Spleen (tissue), 11 donors: ENCODE data around the gene CEP55. TPM values are rescaled to one million over a fixed set of nuclear protein-coding genes. Genes with fewer than 3 reads are reported as not detected.
A peak's percentile ranks its signal among the peaks of the same experiment; 100 is the strongest.

ENCODE experiments used
- DNase-seq: peaks from one replicate; pipeline ENCODE4 v3.0.0-alpha.2; 2020
- H3K27ac ChIP-seq, 8 donors: fragments of 200-600 bp; sonication (generic) in 7 of 8; 1 replicate in 4 of 8; 2 replicates in 4 of 8; pipeline versions ENCODE4 v1.5.0 to v1.8.0; 2016 to 2021; ENCODE audit warnings: inconsistent platforms in 4 of 8, mild to moderate bottlenecking in 4 of 8, moderate library complexity in 1 of 8
- H3K27me3 ChIP-seq, 7 donors: fragments of 200-600 bp; sonication (generic) in 6 of 7; replicated peaks in 1 of 7; 1 replicate in 4 of 7; 2 replicates in 3 of 7; pipeline versions ENCODE4 v1.5.0 to v1.8.0; 2016 to 2021; ENCODE audit warnings: inconsistent platforms in 3 of 7, mild to moderate bottlenecking in 1 of 7
- H3K36me3 ChIP-seq, 6 donors: fragments of 200-600 bp; sonication (generic) in 5 of 6; 1 replicate in 4 of 6; 2 replicates in 2 of 6; pipeline versions ENCODE4 v1.5.0 to v1.8.0; 2016 to 2021; ENCODE audit warnings: inconsistent platforms in 2 of 6
- H3K4me1 ChIP-seq, 6 donors: fragments of 200-600 bp; sonication (generic) in 5 of 6; 1 replicate in 3 of 6; 2 replicates in 3 of 6; pipeline versions ENCODE4 v1.5.0 to v1.8.0; 2016 to 2021; ENCODE audit warnings: inconsistent platforms in 3 of 6
- H3K4me3 ChIP-seq, 8 donors: fragments of 200-600 bp; sonication (generic) in 7 of 8; 1 replicate in 4 of 8; 2 replicates in 4 of 8; pipeline versions ENCODE4 v1.5.0 to v1.8.0; 2016 to 2021; ENCODE audit warnings: inconsistent platforms in 4 of 8, mild to moderate bottlenecking in 4 of 8, moderate library complexity in 2 of 8
- H3K9me3 ChIP-seq, 8 donors: fragments of 200-600 bp; sonication (generic) in 7 of 8; 1 replicate in 4 of 8; 2 replicates in 4 of 8; pipeline versions ENCODE4 v1.5.0 to v1.8.0; 2016 to 2021; ENCODE audit warnings: inconsistent platforms in 4 of 8
- POLR2A ChIP-seq, 3 donors: fragments of 450-650 bp; IDR thresholded peaks; one replicate each; pipeline ENCODE4 v1.5.1; 2017; ENCODE audit warnings: antibody characterized with exemption in 3 of 3, mild to moderate bottlenecking in 1 of 3
- POLR2AphosphoS5 ChIP-seq, 3 donors: sonication (generic); formaldehyde crosslinking; IDR thresholded peaks; one replicate each; pipeline ENCODE4 v1.5.1; 2017; ENCODE audit warnings: antibody characterized with exemption in 3 of 3
- WGBS, 5 donors: extraction: QIAGEN DNeasy Blood & Tissue Kit in 3 of 5; methylation state at CpG; one replicate each; pipeline versions ENCODE4 v1.1.5 to v1.1.7; 2013 to 2018; 5-methylcytosine and 5-hydroxymethylcytosine counted together
- intact Hi-C: fragments of 100-400 bp; cut with DNase I; formaldehyde crosslinking; loops from one replicate; pipeline ENCODE4 v1.15.0; 2023; ENCODE audit warnings: low total_unique reads
- polyA plus RNA-seq, 3 donors: library from polyadenylated mRNA; stranded (reverse); fragments of 200-250 nt; gene quantifications; one replicate each; pipeline ENCODE4 v1.2.1, GENCODE V29; 2013
- total RNA-seq, 7 donors: library from RNA; depleted of rRNA in 3 of 7; stranded (reverse); fragments of >200 nt in 3 of 7; fragmentation: NEBNext Ultra II Directional in 4 of 7; extraction: Animal tissue kit (Norgen Biotek cat#: 25700) in 4 of 7; gene quantifications; one replicate each; pipeline versions ENCODE4 v1.1.0 to v1.2.1, GENCODE V29; 2016 to 2021
- TF ChIP-seq, protein P1 (sequence below), 11 experiments: fragments of 200-600 bp in 7 of 11; fragments of 450-650 bp in 4 of 11; sonication (generic) in 4 of 11; IDR thresholded peaks in 8 of 11; conservative IDR thresholded peaks in 3 of 11; 1 replicate in 7 of 11; 2 replicates in 4 of 11; pipeline versions ENCODE4 v1.4.0 to v1.8.0; 2016 to 2021; ENCODE audit warnings: antibody characterized with exemption in 11 of 11, inconsistent platforms in 4 of 11, mild to moderate bottlenecking in 1 of 11
- donor health status: healthy with polysubstance abuse.
- donor health status: DM: no; HTN: no; CAD: no; lungs with moderate emphysema.
- donor health status: DM: no; HTN: no; CAD: no.
- donor health status: Bipolar disorder and iron deficiency.
- donor health status: healthy.
- donor health status: DM: no; HTN: no; CAD: no.
- donor health status: DM: yes; HTN: yes; CAD: no.

Gene CEP55
- total and polyA plus RNA-seq, 10 donors: 0.95 to 6.6 (median 3.1) TPM

GRCh38 chr10:93495654-93496321 is 624 bp upstream of the CEP55 start:
- Histone ChIP-seq H3K36me3 (no peaks in the 10 kb centered on the region), H3K27me3 (no peaks in the 10 kb centered on the region), H3K27ac (peak overlapping the region in 4 of 8 donors; percentile 52 to 78 (median 64)), H3K4me3 (peak overlapping the region; percentile 54 to 83 (median 75)), H3K4me1 (peaks cover 0 to 35% (median 15%) of the 10 kb centered on the region in 6 donors), H3K9me3 (no peaks in the 10 kb centered on the region)
- WGBS, 5 donors: 1 to 5% (median 1%) methylated on average over 25 to 28 of the region's 28 CpGs
- DNase-seq: peak; percentile 83
- intact Hi-C loops: no loop called here
- TF ChIP-seq, protein P1, sequence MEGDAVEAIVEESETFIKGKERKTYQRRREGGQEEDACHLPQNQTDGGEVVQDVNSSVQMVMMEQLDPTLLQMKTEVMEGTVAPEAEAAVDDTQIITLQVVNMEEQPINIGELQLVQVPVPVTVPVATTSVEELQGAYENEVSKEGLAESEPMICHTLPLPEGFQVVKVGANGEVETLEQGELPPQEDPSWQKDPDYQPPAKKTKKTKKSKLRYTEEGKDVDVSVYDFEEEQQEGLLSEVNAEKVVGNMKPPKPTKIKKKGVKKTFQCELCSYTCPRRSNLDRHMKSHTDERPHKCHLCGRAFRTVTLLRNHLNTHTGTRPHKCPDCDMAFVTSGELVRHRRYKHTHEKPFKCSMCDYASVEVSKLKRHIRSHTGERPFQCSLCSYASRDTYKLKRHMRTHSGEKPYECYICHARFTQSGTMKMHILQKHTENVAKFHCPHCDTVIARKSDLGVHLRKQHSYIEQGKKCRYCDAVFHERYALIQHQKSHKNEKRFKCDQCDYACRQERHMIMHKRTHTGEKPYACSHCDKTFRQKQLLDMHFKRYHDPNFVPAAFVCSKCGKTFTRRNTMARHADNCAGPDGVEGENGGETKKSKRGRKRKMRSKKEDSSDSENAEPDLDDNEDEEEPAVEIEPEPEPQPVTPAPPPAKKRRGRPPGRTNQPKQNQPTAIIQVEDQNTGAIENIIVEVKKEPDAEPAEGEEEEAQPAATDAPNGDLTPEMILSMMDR (IDR thresholded peaks at IDR 0.05 in 8 of 11, conservative IDR thresholded peaks at IDR 0.05 in 3 of 11): no peak
- no peak for TF ChIP-seq POLR2AphosphoS5 (IDR thresholded peaks at IDR 0.05)
- no peak for TF ChIP-seq POLR2A (IDR thresholded peaks at IDR 0.05)

GRCh38 chr10:93498166-93498565 is 1.8 kb downstream of the CEP55 start:
- H3K4me1 ChIP-seq: peaks cover 0 to 35% (median 15%) of the 10 kb centered on the region in 6 donors
- intact Hi-C loops: no loop called here
- TF ChIP-seq, protein P1 (IDR thresholded peaks at IDR 0.05 in 8 of 11, conservative IDR thresholded peaks at IDR 0.05 in 3 of 11): no peak
- TF ChIP-seq POLR2AphosphoS5 (IDR thresholded peaks at IDR 0.05) (no peak), POLR2A (IDR thresholded peaks at IDR 0.05) (no peak)
- no peaks in the 10 kb centered on the region for H3K36me3 ChIP-seq
- DNase-seq: no peak
- H3K4me3 ChIP-seq: no peak overlapping the region
- H3K27me3 ChIP-seq: no peaks in the 10 kb centered on the region
- H3K27ac ChIP-seq: no peak overlapping the region
- WGBS, 5 donors: 18 to 36% (median 21%) methylated on average over 5 of the region's 5 CpGs
- H3K9me3 ChIP-seq: no peaks in the 10 kb centered on the region

DNA sequence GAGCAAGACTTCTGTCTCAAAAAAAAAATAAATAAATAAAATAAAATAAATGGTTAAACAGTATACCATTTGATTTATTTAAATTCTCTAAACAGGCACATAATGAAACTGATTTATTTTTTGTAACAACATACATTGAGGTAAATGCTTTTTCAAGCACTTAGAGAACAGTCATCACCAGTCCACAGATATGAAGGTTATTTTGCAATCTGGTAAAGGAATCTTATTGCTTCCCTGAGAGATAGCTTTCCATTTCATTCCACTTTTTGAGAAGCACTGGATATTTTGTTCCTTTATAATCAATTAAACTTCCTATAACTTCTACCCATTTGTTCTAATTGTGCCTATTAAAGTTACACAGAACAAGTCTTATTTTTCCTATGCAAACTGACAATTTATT is 5.2 kb downstream of the CEP55 start:
- Histone ChIP-seq H3K4me3 (no peak overlapping the region), H3K27ac (no peak overlapping the region), H3K36me3 (peaks cover 0 to 14% (median 0%) of the 10 kb centered on the region in 6 donors), H3K27me3 (no peaks in the 10 kb centered on the region), H3K4me1 (peaks cover 0 to 24% (median 6%) of the 10 kb centered on the region in 6 donors), H3K9me3 (no peaks in the 10 kb centered on the region)
- intact Hi-C loops: no loop called here
- DNase-seq: no peak
- TF ChIP-seq, protein P1 (IDR thresholded peaks at IDR 0.05 in 8 of 11, conservative IDR thresholded peaks at IDR 0.05 in 3 of 11): no peak
- no peak for TF ChIP-seq POLR2A (IDR thresholded peaks at IDR 0.05)
- TF ChIP-seq POLR2AphosphoS5 (IDR thresholded peaks at IDR 0.05): no peak

- DNase-seq: no peak
- no peak for TF ChIP-seq POLR2A (IDR thresholded peaks at IDR 0.05)
- TF ChIP-seq POLR2AphosphoS5 (IDR thresholded peaks at IDR 0.05): no peak
- TF ChIP-seq, protein P1 (IDR thresholded peaks at IDR 0.05 in 8 of 11, conservative IDR thresholded peaks at IDR 0.05 in 3 of 11): no peak
- Histone ChIP-seq H3K27ac (no peak overlapping the region), H3K4me1 (peaks cover 0 to 10% (median 2%) of the 10 kb centered on the region in 6 donors), H3K36me3 (peaks cover 0 to 22% (median 0%) of the 10 kb centered on the region in 6 donors), H3K4me3 (no peak overlapping the region), H3K27me3 (no peaks in the 10 kb centered on the region), H3K9me3 (no peaks in the 10 kb centered on the region)
- WGBS, 5 donors: 73 to 82% (median 79%) methylated on average over 6 of the region's 6 CpGs
- intact Hi-C loops: no loop called here
Observed at GRCh38 chr10:93503075-93503474, 6.7 kb downstream of the CEP55 start.
